Hematopoietic multipotent progenitor cell treated with erythropoietin and hydrocortisone succinate and interleukin-3 and kit ligand, for 17 days (in vitro differentiated cells): Measurements from ENCODE around the gene MZT2B.
"Not testable (repeated sequence)": the region's sequence is repeated elsewhere in the genome, so short reads cannot be mapped to it uniquely, and the experiment has no call there.

Experiments
- DNase-seq: peaks from one replicate; pipeline ENCODE4 v3.0.0-alpha.2; 2015; ENCODE audit warnings: low spot score

MZT2B gene

DNA sequence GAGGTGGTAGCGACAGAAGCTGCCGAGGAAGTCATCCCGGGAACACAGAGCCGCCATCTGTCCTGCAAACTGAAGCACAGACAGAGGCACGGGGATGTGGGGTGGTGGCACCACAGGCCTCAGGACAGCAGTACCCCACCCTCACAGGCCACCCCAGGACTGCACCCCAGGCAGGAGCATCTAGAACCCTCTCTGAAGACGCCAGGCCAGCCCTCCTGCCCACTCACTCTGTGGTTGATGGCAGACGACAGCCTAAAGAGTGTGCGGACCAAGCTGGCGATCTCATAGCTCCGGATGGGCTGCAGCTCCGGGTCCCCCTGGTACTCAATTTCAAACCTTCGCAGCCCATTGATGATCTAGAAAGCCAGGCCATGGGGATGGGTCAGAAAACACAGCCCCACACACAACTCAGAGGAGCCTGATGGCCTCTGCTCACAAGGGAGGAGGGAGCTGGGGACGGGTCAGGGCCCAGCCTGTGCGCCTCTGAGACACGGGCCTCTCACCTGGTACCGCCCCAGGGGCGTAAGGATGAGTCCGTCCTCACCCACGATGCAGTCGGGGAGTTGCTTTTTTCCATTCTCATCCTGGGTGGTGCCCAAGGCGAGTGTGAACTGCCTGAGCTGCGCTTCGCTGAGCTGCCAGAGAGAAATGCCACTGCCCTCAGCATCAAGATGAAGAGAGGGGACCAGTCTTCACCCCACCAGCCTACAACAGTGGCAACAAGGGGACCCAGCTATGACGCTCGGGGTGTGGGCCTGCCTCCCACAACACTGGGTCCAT, 29.1 kb upstream of the MZT2B start:
- no peak for DNase-seq

DNA sequence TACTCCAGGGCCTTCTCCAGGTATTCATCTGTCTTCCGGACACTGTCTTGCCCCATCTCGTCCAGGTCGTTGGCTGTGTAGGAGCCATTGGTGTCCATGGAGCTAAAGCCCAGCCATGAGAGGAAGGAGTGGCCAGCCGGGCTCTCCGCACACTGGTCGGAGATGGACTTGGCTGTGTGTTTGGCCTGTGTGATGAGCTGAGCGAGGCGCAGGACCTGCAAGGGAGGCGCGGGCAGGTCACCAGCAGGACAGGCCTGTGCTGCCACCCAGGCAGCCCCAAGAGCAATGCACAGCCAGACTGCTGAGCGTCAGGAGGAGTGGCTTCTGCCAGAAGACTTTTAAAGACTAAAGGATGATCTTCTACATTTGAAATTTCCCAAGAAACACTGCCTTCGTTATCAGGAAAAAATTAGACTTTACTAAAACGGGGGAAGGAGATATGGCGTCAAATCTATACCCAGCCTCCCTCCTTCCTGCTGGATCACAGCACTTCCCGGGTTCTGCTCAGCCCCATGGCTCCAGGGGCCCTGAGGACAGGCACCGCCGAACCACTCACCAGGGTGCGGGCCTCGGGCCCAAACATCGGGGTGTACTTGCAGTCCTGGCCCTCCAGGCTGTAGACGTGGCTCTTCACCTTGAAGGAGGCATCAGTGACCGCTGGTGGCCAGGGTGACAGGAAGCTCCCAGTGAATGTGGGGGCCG, 28.2 kb upstream of the MZT2B start:
- not testable (repeated sequence) for DNase-seq

DNA sequence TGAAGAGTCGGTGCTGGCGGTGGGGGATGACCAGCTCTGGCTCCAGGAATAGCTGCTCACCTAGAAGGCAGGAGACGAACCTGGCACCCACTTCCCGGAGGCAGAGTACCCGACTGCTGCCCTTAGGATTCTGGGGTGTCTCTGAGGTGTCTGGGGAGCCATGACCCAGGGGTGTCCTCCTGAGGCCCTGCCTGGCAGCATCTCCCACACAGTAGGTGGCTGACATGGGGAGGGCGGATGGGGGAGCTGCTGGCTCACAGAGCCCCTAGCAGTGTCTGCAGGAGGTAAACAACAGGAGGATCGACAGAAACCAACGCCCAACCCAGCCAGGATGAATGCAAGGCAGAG, 27.7 kb upstream of the MZT2B start:
- DNase-seq = not testable (repeated sequence)

DNA sequence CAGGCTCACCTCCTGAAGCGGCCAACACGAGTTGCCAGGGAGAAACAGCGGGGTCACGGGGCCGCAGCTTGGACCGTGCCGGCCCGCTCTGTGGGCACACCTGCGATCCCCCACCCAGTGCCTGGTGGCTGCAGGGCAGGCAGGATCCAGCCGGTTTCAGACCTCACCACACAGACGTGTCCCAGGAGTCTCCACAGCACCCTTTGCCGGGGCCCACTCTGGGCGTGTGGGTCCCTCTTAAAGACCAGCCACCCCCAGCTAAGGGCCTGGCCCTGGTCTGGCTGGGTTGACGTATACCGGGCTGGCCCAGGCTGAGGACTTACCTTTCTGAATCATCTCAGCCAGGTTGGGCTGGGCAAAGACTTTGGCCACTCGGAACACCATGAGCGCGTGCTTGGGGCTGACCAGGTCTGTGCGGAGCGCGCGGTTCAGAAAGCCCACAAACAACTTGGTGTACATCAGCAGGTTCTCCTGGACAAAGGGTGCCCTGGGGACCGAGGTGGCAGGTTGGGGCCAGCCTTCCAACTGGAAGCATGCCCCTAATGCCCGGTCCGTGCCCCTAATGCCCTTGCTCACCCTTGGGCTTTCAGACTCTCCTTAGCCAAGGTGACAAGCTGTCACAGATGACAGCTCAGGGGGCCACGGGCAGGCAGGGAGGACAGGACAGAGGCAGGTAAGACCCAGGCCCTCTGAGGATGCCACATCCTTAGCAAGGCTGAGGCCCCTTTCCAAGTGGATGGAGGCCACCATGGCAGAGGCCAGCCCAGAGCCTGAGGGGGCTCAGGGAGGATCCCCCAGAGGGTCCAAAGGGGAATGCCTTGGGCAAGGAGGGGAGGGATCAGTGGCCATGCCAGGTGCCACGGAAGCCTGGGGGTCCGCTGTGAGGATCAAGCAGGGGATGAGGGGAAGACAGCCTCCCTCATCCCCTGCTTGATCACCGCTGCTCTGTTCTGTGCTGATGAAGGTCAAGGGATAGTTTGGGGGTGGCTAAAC, 27.0 kb upstream of the MZT2B start:
- DNase-seq = no peak

DNA sequence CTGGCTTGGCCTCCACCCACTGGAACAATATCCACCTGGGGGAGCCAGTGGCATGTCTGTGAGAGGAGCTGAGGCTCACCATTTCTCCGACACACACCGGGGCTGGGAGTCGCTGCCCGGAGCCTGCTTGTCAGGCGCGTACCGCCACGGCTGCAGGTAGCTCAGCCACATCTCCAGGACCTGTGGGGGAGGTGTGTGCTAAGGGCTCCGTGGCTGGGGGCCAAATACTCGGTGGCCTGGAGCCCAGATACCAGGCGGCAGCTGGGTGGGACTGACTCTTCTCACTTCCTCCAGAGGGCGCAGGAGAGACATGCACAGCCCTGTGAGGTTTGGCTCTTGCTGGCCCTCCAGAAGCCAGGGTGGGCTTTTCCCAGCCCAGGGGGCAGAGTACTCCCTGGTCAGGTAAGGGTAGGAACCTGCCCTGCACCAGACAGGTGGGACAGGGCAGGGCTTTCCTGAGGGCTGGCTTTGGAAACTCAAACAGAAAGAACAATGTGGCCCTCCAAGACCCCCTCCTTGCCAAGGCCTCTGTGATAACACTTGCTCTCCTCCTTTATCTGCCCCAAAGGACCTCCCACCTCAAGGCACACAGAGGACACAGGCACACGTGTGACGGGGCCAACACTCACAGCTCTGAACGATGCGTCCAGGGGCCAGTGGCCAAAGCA, 26.0 kb upstream of the MZT2B start:
- peak; percentile 47 for DNase-seq

DNA sequence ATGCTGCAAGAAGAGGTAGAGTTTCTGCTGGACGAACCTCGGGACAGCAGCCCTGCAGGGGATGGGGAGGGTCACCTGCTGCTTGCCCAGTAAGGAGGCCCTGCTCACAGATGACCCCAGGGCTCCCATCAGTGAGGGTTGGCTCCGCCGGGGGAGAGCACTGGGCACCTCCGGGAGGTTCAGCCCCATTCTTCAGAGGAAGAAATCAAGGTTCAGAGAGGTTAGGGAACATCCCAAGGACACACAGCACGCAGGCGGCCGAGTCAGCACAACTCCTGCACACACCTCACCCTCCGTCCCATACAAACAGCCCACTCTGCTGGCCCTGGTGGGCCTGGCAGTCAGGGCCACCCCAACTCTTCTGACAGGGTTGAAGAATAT, 25.4 kb upstream of the MZT2B start:
- no peak for DNase-seq

DNA sequence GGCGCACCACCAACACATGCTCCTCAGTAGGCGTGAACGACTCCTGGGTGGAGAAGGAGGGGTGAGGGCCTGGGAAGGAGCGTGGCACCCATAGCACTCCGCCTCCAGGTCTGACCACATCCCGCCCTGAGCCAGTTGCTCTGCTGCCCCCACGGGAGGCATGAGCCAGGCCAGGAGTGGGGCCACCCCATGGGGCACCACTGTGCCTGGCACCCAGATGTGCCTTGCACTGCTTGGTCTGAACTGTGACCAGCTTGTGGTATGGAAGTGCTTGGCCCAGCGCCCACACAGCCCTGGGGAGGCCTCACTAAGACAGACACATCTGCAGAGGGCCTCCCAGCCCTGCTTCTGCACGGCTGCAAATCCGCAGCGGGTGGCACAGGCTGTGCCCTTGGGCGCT, 24.7 kb upstream of the MZT2B start:
- DNase-seq = not testable (repeated sequence)

DNA sequence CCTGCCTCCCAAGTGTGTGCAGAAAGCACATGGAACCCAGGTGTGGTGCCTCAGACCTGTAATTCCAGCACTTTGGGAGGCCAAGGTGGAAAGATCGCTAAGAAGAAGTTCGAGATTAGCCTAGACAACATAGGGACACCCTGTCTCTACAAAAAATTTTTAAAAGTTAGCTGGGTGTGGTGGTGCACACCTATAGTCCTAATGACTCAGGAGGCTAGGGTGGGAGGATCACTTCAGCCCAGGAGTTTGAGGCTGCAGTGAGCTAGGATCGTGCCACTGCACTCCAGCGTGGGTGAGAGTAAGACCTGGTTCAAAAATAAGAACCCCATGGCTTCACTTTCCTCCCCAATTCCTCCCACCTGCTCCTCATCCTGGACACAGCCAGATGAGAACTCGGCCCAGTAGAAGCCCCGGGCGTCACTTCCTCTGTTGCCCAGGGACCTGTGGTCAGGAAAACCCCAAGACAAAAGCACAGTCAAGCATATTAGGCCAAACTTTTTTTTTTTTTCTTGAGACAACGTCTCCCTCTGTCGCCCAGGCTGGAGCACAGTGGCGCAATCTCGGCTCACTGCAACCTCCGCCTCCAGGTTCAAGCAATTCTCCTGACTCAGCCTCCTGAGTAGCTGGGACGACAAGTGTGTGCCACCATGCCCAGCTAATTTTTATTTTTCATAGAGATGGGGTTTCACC, 24.1 kb upstream of the MZT2B start:
- not testable (repeated sequence) for DNase-seq

DNA sequence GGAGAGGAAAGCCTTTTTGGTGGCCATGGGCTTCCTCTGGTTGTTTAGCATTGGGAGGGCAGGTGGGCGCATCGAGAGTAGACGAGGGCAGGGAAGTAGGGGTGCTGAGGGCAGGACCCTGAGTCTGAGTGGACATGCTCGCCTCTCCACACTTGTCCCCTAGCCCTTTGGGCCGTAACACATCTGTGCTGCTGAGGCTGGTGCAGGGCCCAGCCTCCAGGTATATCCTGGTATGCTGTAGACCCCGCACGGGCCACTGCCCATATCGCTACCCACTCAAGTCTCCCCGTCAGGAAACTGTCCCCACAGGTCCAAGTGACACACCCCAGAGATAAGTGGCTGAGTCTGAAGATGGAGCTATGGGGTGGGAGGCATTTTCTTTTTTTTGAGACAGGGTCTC, 23.4 kb upstream of the MZT2B start:
- DNase-seq = no peak

DNA sequence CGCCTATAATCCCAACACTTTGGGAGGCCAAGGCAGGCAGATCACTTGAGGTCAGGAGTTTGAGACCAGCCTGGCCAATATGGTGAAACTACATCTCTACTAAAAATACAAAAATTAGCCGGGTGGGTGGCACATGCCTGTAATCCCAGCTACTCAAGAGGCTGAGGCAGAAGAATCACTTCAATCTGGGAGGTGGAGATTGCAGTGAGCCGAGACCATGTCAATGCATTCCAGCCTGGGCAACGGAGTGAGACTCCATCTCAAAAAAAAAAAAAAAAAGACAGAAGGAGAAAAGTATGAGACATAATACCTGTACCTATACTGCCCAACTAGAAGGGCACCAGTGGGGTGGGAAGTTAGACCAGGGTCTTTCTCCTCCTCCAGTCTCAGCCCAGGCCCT, 22.7 kb upstream of the MZT2B start:
- DNase-seq = not testable (repeated sequence)

DNA sequence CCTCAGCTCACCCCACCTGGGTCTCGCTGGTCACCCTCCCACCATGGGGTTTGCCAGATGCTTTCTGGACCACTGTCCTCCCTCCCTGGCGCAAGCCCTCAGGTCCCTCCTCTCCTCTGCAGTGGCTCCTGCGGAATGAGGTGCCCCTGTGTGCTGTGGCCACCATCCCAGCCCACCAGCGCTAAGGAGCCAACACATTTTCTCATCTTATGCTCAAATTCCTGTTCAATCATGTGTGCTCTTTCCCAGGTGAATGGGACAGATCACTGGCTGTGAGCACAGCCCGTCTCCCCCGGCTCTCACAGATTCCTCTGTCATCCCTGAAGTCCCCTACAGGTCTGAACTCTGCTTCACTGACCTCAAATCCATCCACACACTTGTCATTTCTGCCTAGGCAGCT, 21.9 kb upstream of the MZT2B start:
- no peak for DNase-seq

DNA sequence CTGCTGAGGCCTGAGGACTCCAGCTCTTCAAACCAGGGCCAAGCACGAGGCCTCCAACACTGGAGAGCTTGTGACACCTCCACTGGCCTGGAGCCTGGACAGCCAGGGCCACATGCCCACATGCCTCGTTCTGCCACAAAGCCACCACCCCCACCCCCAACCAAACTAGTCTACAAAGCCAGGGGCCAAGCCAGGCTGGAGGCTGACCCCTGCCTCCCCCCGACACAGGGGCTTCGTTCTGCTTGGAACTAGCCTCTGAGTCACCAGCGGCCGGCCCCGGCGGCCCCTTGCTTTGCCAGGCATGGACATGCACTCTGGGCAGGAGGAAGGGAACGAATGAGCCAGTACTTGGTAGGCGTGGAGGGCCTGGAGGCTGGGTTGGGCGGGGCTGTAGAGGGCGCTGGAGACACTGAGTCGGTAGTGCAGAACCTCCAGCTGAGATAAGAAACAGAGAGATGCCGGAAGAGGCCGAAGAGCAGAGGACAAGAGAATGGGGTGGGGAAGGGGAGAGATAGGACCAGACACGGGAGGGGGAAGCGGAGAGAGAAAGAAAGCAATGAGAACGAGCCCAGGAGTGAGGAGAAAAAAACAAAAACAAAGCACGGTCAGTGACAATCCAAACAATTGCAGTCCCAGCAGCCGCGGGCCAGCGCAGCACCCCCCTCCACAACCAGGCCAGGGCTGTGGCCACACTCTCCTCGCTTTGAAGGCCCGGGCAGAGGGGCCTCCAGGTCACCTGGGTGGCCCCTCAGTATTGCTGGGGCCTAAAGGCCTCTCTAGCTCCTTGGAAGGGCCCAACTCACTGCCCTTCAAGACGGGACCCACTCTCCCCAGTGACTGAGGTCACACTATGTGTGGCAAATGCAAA, 21.0 kb upstream of the MZT2B start:
- not testable (repeated sequence) for DNase-seq

DNA sequence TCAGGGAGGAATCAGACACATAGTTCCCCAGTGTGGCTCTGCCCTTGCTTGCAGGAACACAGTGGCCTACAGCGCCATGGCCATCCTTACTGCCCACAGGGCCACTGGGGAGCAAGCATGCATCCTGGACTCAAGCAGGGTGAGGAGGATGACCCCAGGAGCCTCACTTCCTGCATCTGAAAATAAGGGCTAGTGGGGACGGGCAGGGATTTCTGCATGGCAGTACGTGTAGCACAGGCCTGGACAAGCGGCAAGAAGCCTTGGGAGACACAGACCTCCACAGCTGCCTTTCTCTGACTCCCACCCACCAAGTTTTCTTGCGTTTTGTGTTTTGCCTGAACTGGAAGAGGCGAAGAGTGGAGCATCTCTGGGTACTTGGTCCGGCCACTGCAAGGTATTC, 19.6 kb upstream of the MZT2B start:
- DNase-seq = not testable (repeated sequence)

DNA sequence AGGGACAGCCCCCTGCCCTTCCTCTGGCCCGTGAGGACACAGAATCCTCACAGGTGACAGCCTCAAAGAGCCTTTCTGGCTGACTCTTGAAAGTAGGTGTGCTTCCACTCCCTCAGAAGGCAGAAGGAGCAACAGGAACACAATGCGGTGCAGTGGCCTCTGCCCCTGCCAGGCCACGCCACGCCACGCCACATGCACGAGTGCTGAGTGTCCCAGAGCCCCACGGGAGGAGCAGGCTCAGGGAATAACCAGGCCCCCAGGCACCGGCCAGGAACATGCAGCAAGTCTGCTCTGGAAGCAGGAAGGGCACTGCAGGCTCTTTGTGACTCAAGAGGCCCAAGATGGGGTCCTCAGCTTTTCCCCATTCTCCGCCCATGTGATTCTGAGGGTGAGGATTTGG, 19.1 kb upstream of the MZT2B start:
- no peak for DNase-seq

DNA sequence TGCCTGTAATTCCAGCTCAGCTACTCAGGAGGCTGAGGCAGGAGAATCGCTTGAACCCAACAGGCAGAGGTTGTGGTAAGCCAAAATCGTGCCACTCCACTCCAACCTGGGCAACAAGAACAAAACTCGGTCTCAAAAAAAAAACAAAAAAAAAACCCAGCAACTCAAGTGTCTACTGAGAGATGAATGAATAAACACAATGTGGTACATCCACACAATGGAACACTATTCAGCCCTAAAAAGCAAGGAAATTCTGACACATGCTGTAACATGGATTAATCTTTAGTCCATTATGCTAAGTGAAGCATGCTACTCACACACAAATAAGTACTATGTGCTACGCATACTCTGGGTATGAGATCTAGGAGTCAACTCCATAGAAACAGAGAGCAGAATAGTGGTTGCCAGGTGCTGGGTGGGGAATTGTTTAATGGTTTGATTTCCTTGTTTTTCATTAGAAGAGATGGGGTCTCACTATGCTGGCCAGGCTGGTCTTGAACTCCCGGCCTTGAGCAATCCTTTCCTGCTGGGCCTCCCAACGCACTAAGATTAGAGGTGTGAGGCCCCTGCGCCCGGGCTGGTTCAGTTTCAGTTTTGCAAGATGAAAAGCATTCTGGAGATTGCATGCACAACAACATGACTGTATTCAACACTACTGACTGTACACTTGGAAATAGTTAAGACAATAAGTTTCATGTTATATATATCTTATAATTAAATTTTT, 16.6 kb upstream of the MZT2B start:
- no peak for DNase-seq

DNA sequence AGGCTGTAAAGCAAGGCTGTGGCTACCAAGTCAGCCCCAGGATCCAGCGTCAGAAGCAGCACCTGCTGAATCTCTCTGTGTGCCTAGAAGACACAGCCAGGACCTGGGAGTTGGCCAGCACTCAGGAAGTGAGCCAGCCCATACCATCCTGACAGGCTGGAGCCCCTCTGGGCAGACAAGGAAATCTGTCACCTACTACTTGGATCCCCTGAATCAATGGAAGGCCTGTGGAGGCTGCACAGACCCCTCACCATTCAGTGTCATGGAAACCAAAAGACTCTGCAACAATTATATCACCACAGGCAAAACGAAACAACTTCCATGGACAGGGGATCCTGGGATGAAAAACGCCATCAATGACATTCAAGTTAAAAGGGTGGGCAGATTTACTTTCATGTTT, 15.5 kb upstream of the MZT2B start:
- DNase-seq = not testable (repeated sequence)

DNA sequence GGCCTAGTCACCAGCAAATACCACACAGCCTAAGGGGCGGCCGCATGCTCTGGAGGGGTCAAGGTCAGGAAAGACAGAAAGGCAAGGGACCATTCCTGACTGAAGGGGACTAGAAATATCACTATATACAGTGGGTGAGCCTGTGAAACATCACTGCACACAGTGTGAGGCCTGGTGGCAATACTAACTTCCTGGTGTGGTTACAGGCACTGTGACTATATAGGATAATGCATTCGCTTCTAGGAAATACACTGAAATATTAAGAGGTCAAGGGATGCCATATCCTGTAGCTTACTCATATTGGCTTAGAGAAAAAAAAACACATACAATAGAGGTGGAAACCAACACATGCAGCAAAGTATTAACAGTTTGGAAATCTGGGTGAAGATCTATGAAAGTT, 12.9 kb upstream of the MZT2B start:
- not testable (repeated sequence) for DNase-seq

DNA sequence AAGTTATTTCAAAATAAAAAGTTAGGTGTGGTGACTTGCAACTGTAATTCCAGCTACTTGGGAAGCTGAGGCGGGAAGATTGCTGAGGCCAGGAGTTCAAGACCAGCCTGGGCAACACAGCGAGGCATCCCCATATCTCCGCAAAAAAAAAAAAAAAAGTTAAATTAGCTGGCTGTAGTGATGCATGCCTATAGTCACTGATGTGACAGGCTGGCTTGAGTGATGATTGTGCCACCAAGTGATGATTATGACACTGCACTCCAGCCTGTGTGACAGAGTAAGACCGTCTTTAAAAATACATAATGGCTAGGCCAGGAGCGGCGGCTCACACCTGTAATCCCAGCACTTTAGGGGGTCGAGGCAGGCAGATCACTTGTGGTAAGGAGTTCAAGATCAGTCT, 12.2 kb upstream of the MZT2B start:
- no peak for DNase-seq

DNA sequence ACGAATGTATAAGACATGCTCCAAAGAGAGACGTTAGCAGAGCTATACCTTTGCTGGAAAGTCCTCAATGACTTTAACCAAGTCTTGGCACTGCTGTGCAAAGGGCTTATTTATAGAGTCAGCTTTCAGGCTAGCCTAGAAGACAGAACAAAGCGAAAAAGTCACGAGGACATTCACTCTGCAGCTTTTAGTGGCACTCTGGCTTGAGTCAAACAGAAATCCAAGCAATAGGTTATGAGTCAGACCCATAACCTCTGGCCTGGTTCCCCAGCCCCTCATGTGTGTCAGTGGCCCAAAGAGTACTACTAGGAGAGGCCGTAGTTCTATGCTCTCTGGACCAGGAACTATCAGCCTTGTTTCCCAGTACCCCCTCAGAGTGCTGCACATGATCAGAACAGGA, 7.2 kb upstream of the MZT2B start:
- not testable (repeated sequence) for DNase-seq
